GM12801 (cell line): ENCODE results near the gene PPP1R13B.

Experiments used
- CTCF ChIP-seq: IDR thresholded peaks from one replicate; pipeline ENCODE4 v1.5.1; 2011; ENCODE audit warnings: control low read depth; ENCODE audit not compliant: insufficient read length; ENCODE audit errors: extremely low read depth

PPP1R13B gene

GRCh38 chr14:103869406-103870143, 22.2 kb upstream of the PPP1R13B start:
- no peak for TF ChIP-seq CTCF

- TF ChIP-seq CTCF = no peak
Observed at GRCh38 chr14:103868242-103868897, 21.0 kb upstream of the PPP1R13B start.

GRCh38 chr14:103867523-103867953, 20.2 kb upstream of the PPP1R13B start:
- TF ChIP-seq CTCF = no peak

GRCh38 chr14:103867020-103867419, 19.6 kb upstream of the PPP1R13B start:
- TF ChIP-seq CTCF = no peak

- no peak for TF ChIP-seq CTCF
Observed at GRCh38 chr14:103863245-103863644, 15.9 kb upstream of the PPP1R13B start.

- no peak for TF ChIP-seq CTCF
Observed at GRCh38 chr14:103862393-103862782, 15.0 kb upstream of the PPP1R13B start.

- no peak for TF ChIP-seq CTCF
Observed at GRCh38 chr14:103861413-103862392, 14.3 kb upstream of the PPP1R13B start.
